GM18858 (cell line): ENCODE results near the gene KREMEN1.
"Not testable (repeated sequence)": the region's sequence is repeated elsewhere in the genome, so short reads cannot be mapped to it uniquely, and the experiment has no call there.

ENCODE experiments used
- ATAC-seq: cut with Tn5 transposase; IDR thresholded peaks from one replicate; pipeline ENCODE4 v1.9.1; 2021; ENCODE audit not compliant: unreplicated experiment

KREMEN1 gene

DNA sequence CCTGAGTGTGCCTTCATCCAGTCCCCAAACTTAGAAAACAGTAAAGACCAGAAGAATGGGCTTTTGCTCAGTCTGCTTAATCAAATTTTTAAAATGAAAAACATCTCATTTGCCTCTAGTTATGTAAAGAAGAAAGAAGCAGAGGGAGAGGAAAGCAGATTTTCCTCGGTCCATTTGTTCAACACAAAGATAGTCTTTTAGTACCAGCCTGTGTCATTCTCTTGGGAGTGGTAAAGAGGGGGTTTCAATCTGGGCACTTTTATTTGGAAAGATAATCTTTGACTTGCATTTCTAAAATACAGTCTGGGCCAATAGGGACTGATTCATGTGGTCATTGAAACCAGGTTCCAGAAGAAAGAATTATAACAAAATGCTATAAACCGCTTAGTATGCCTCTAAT, 29.5 kb downstream of the KREMEN1 start:
- no peak for ATAC-seq

DNA sequence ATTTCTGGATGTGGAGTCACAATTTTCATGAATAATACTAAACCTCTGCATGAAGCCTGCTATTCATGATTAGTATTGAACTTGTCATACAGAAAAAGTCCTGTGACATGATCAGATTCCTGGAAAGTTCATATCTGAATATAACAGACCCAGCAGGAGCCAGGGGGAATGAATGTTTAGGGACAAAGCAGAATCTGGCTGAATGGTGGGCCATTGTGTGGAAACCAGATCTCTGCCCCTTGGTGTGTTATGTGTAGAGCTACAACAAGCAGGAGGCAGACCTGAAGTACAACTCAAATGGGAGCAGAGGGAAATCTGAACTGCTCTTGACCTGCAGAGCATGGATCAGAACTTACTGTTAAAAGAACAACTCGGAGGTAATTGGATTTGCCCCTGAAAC, 30.3 kb downstream of the KREMEN1 start:
- no peak for ATAC-seq

DNA sequence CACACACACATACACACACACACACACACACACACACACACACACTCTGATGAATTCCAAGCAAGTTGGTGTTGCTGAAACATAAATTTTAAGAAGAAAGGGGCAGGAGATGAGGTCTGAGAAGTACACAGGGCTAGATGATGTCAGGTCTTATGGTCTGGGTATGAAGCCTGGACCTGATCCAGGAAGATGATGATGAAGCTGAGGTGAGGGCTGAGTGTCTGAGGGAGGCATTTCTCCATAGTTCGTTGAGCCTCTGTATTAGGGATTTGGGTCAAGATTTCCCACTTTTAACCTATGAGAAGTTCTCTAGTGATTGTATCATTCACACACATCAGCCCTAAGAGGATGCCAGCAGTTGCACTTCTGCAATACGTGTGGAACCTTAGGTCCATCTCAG, 32.6 kb downstream of the KREMEN1 start:
- ATAC-seq, result no peak

DNA sequence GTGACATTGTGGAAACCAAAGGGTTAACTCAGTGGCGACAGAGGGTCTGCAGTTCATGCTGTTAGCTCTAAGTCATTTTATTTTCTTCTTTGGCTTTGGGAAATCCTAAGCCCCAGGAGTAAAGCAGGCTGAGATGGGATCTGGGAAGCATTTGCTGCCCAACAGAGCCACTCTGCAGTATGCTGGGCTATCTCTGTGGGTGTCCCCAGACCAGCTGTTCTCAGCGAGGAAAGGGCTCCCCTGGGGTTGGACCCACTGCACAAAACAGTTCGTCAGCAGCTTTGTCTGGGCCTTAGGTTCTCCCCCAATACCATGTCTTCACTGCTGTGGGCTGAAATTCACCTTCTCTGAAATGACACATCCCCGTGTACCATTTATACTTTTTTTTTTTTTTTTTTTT, 34.0 kb downstream of the KREMEN1 start:
- ATAC-seq, result no peak

DNA sequence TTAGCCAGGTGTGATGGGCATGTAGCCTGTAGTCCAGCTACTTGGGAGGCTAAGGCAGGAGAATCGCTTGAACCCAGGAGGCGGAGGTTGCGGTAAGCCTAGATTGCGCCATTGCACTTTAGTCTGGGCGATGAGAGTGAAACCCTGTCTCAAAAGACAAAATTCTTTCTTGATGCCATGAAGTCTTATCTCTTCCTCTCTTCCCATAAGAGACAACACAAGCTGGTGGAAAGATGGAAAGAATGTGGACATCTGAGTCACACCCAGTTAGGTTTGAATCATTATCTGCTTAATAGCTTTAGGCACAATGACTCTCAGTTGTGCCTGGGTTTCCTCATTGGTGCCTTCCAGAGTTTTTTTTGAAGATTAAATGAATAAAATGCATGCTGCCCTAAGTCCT, 35.3 kb downstream of the KREMEN1 start:
- ATAC-seq, result no peak

DNA sequence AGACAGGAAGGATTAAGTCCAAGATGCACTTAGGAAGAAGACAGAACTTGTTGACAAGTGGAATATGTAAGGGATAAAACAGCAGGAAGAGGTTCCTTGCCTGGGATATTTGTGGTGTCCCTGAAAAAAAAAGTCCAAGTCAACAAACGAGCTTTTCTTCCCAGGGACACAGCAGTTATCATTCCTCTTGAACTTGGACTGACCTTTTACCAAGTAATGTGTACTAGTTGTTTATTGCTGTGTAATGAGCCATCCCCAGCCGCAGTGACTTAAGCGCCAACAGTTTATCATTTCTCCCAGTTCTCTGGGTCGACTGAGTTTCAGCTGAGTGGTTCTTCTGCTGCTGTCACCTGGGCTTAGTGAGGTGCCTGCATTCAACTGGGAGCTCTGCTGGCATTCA, 37.0 kb downstream of the KREMEN1 start:
- ATAC-seq, result no peak

DNA sequence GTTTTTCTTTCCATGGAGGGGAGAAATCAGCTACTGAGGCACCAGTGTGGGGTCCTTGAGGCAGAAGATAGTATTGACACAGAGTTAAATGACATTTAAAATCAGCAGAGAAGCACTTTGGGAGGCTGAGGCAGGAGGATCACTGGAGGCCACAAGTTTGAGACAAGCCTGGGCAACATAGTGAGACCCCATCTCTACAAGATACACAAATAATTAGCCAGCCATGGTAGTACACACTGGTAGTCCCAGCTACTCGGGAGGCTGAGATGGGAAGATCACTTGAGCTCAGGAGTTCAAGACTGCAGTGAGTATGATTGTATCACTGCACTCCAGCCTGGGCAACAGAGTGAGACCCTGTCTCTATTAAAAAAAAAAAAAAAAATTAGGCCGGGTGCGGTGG, 38.1 kb downstream of the KREMEN1 start:
- ATAC-seq, result no peak

DNA sequence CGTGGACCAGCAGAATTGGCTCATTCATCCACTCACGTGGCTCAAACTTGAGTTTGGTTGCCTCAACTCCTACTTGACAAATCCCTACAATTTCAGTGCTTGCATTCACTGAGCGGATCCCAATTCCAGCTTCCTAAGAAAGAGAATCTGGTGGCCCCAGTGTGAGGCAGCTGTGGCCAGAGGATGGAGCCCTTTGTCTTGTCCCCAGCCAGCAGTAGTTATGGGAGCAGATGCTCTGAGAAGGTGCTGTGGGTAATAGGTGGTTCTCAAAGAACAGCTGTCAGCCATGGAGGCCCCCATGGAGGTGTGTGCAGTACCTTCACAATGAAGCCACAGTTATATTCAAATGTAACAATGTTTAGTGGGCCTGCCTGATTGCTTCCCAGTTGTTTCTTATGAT, 39.3 kb downstream of the KREMEN1 start:
- ATAC-seq, result no peak

DNA sequence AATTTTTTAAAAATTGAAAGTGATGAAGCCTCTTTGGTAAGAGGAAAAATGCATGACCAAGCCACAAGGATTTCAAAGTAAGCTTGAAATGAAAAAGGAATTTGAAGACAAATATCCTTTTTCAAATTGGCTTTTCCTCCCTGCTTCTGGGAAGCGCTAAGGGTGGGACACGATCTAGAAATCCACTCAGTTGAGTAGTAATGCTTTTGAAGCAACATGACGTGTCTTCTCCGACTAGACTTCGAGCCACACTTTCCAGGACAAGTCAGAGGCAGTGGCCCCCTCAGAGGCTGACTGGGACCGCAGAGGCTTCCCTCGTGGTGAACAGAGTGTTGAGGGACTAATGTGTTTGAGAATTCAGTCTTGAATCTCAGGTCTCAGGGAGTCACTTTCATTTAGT, 39.8 kb downstream of the KREMEN1 start:
- no peak for ATAC-seq

DNA sequence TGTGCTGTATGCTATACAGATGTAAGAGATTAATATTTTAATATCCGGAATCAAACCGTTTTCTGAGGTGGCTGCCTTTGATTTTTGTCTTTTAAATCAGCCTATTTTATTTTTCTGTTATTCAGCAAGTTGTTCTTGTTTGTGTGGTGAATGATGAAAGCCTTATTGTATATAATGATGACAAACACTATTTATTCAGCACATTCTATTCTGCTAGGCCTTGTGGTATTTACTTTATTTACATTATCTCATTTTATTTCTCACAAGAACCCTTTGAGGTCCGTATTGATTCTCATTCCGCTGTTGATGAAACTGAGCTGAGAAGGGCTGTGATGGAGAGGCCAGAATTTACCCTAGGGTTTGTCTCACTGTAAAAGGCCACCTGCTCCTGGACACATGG, 40.5 kb downstream of the KREMEN1 start:
- no peak for ATAC-seq

DNA sequence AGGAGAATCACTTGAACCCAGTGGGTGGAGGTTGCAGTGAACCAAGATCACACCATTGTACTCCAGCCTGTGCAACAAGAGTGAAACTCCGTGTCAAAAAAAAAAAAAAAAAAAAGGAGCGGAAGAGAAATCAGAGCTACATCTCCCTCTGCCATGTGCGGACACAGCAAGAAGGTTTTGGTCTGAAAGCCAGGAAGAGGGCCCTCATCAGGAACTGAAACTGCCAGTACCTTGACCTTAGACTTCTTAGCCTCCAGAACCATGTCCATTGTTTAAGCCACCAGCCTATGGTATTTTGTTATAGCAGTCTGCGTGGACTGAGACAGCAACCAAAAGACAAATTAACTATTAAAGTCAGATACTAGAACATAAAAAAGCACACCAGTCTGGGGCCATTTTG, 41.6 kb downstream of the KREMEN1 start:
- no peak for ATAC-seq

DNA sequence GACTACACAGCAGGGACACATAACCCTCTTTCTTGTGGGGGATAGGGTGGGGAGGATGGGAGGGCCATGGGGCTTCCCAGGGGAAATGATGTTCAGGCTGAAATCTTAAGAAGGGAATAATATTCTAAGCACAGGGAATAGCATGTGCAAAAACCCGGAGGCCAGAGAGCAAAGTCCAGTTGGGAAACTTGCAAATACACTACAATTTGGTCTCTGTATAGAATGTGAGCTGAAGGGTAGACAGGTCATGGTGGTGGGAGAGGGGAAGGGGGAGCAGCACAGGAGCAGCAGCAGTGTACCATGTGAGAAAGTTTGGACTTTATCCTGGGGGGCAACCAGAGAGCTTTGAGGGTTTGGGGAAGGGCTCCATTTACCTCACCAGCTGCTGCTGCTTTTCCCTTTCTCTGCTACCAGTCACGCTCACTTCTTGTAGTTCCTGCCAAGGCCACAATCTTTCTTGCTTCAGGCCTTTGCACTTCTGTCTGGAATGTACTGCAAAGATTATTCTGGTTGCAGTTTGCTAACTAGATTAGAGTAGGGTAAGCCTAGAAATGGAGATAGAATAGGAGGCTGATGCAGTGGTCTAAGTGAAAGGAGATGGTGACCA, 43.0 kb downstream of the KREMEN1 start:
- ATAC-seq, result no peak

DNA sequence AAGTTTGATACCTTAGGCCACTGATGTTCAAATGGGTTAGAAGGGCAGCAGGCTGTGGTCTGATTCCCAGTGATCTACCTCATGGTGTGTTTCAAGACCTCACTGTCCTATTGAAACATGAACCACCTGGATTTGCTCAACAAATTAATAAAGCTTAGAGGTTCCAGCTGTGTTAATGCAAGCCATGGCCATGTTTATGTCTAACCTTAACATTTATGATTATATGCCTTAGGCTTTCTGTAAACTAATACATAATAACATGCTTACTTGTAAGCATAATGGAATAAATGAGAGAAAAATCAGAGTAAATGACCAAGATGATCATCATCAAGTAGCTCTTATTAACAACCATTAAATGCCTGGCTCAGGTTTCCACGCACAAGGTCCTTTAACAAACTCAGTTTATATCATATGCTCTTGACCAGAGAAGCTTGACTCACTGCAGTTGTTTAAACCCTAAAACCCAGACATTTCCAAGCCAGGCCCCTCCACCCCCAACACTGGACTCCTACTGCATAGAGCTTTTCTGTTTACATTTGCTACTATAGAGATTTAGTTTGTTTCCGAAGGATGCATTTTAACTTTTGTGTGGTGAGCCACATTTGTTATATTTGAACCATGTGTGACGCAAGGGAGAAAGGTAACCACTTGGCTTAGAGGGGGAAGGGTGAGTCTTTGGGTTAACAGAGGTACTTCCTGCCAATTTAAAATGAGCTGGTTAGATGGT, 43.7 kb downstream of the KREMEN1 start:
- ATAC-seq, result no peak

DNA sequence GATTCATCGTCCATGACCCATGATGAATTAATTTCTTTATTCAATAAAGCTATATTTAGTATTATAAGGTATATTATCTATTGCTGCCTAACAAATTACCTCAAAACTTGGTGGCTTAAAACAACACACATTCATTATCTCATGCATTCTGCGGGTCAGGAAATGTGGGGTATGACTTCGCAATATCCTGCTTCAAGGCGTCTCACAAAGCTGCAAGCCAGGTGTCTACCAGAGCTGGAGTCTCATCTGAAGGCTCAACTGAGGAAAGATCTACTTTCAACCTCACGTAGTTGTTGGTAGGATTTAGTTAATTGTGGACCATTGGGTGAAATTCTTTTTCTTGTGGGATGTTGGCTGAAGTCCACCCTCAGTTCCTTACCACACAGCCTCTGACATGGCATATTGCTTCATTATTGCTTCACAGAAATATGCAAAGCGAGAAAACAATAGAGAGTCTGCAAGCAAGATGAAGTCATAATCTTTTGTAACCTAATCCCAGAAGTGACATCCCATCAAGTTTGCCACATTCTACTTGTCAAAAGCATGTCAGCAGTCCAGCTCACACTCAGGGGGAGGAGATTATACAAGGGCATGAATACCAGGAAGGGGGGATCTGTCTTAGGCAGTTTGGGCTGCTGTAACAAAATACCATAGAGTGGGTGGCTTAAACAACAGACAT, 45.1 kb downstream of the KREMEN1 start:
- ATAC-seq, result no peak

DNA sequence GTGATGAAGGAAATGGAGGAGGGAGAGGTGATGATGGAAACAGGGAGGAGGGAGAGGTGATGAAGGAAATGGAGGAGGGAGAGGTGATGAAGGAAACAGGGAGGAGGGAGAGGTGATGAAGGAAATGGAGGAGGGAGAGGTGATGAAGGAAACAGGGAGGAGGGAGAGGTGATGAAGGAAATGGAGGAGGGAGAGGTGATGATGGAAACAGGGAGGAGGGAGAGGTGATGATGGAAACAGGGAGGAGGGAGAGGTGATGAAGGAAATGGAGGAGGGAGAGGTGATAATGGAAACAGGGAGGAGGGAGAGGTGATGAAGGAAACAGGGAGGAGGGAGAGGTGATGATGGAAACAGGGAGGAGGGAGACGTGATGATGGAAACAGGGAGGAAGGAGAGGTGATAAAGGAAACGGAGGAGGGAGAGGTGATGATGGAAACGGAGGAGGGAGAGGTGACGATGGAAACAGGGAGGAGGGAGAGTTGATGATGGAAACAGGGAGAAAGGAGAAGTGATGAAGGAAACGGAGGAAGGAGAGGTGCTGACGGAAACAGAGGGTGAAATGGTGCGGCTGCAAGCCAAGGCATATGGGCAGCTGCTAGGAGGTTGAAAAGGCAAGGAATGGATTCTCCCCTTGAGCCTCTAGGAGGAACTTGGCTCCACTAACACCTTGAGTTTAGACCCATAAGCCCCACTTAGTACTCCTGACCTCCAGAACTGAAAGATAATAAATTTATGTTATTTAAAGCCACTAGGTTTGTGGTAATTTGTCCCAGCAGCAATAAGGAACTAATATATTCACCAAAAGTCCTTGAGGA, 47.5 kb downstream of the KREMEN1 start:
- not testable (repeated sequence) for ATAC-seq

DNA sequence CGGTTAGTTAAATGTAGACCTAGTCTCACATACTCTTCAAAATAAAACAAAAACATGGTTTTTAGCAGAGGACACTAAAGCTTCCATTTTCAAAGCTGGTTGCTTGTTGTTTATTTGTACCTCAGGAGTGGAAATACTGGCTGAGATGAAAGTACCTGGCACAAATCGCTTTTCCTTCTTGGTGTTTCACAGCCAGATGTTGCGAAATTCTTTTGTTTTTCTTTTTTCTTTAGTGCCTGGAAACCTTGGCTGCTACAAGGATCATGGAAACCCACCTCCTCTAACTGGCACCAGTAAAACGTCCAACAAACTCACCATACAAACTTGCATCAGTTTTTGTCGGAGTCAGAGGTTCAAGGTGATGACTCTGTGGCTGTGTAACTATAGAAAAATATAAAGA, 48.3 kb downstream of the KREMEN1 start:
- ATAC-seq, result no peak

DNA sequence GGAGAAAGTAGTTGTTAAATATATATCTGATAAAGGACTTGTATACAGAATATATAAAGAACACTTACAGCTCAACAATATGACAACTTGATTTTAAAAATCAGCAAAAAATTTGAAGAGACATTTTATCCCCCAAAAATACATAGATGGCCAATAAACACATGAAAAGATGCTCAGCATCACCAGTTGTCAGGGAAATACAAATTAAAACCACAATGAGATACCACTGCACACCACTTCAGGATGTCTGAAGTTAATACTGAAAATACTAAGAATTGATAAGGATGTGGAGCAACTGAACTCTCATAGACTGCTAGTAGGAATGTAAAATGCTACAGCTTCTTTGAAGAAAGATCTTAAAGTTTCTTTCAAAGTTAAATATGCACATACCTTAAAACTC, 49.2 kb downstream of the KREMEN1 start:
- ATAC-seq, result no peak

DNA sequence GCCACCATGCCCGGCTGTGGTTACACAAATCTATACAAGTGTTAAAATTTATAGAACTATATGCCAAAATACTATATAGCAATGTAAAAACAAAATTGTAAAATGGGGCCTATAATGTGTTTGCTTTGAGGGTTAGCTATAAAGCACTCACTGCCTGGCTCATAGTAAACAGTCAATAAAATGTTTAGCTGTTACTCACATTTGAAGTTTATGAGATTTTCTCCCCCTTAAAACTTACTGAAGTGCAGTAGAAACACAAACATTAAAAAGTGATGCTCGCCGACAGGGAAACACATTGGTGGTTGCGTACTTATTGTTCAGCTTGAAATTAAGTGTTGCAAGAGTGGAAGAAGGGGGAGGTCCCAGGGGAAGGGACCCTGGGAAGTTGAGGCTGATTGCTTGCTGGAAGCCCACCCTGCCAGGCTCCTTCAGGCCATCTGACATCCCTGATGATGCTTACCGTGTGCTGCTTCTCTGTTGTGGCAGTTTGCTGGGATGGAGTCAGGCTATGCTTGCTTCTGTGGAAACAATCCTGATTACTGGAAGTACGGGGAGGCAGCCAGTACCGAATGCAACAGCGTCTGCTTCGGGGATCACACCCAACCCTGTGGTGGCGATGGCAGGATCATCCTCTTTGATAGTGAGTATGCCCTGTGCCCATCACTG, 52.1 kb downstream of the KREMEN1 start:
- no peak for ATAC-seq

DNA sequence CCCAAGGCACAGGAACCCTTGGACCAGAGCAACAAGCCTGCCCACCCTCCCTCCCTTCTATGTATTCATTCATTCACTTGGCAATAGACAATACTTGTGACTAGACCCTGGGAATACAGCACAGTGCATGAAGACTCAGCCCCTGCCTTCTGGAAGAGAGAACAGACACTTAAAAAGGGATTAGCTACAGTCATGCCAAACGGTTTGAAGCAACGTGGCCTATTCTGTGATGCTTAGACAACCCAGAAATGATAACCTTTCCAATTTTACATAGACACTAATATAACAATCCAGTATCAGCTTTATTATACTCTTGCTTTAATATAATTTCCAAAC, 52.6 kb downstream of the KREMEN1 start:
- ATAC-seq, result no peak

DNA sequence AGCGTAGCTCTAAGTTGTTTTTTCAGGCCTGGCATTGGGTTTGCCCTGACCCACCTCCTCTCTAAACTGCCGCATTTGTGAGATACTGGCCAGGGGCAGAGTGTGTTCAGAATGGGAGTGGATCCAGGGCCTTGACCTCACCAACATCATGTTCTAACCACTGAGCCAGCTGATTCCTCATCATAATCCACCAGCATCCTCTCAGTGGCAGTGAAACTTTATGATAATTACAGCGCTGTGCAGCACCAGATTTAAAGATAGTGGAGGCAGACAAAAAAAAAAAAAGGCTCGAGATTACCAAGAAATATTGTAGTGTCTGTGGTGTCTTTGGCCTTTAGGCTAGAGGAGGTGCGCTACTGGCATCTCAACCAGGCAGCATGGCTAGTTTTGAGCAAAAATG, 53.0 kb downstream of the KREMEN1 start:
- ATAC-seq, result no peak

DNA sequence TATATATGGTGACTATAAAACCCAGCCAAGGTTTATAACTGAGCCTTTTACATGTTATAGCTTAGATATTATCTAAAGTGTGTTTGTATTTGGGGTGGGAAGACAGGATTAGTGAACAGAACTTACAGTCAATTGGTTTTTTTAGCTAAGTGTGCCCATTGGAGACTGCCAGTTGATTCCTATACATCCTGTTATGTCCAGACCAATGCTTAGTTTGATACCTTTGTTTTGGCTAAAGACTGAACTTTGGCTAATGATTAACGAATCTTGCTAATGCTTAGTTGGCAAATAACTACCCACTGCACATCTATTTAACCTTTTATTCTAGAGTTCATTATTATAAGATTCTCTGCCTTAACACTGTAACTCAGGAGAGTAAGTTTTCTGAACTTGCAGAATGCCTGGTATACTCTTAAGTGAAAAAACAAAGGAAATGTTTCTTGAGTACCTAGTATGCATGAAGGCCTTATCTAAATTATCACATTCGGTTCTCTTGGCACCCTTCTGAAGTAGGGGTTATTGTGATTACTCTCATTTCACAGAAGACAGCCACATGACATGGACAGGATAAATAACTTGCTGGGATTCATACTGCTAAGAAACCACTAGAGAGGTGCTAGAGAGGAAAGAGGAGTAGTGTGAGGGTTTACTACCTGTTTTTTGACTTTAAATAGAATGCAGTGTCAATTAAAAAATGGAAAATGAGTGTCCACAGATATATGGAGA, 54.0 kb downstream of the KREMEN1 start:
- no peak for ATAC-seq
